IMR-90 (cell line): ENCODE results near the gene NATD1. TPM values are rescaled to one million over a fixed set of nuclear protein-coding genes. Genes with fewer than 3 reads are reported as not detected.

Experiments used
- ATAC-seq: fragments of 200-7000 bp; cut with Tn5 transposase; 2 replicates; pipeline ENCODE4 v1.9.1; 2020; ENCODE audit warnings: low read depth, mild to moderate bottlenecking, moderate library complexity
- BruUV-seq: library from RNA; stranded (reverse); fragments of 400-500 nt; replicated peaks from 2 replicates; lab custom pipeline; 2021; lab: Mats Ljungman, UMichigan
- CTCF ChIA-PET: fragments of 300-600 bp; formaldehyde crosslinking; extraction: SDS; loops from one replicate; lab custom pipeline; 2021; ENCODE audit warnings: antibody characterized with exemption; lab: Yijun Ruan, JAX
- POLR2A ChIA-PET: fragments of 300-600 bp; sonication (Branson Sonifier 250); formaldehyde crosslinking; loops from one replicate; lab custom pipeline; 2022; ENCODE audit warnings: antibody characterized with exemption; ENCODE audit not compliant: unreplicated experiment; lab: Charles Lee
- DNase-seq: peaks from one replicate; pipeline ENCODE4 v3.0.0; 2013
- H2AFZ ChIP-seq: replicated peaks from 2 replicates; pipeline ENCODE3; 2013; ENCODE audit warnings: low read length, mild to moderate bottlenecking; ENCODE audit not compliant: poor library complexity
- H2AK5ac ChIP-seq: 2 replicates; pipeline ENCODE4 v1.6.1; 2013; ENCODE audit warnings: low read depth, low read length, inconsistent platforms
- H2AK9ac ChIP-seq: replicated peaks from 2 replicates; pipeline ENCODE3; 2013; ENCODE audit warnings: mild to moderate bottlenecking, low read depth, low read length, moderate library complexity; ENCODE audit not compliant: poor library complexity
- H2BK120ac ChIP-seq: 2 replicates; pipeline ENCODE4 v1.6.1; 2013; ENCODE audit warnings: low read depth, low read length, inconsistent platforms
- H2BK15ac ChIP-seq: 3 replicates; pipeline ENCODE4 v1.6.1; 2013; ENCODE audit warnings: low read depth, low read length, inconsistent platforms
- H2BK20ac ChIP-seq: 2 replicates; pipeline ENCODE4 v1.6.1; 2013; ENCODE audit warnings: low read depth, mild to moderate bottlenecking, inconsistent platforms, low read length, moderate library complexity
- H2BK5ac ChIP-seq: 2 replicates; pipeline ENCODE4 v1.6.1; 2013; ENCODE audit warnings: mild to moderate bottlenecking, low read depth, low read length, inconsistent platforms; ENCODE audit not compliant: poor library complexity, severe bottlenecking
- H3K14ac ChIP-seq: replicated peaks from 2 replicates; pipeline ENCODE4 v1.6.1; 2013; ENCODE audit warnings: low read depth, low read length, inconsistent platforms
- H3K18ac ChIP-seq: 2 replicates; pipeline ENCODE4 v1.6.1; 2013; ENCODE audit warnings: low read depth, low read length, control low read depth
- H3K23ac ChIP-seq: 2 replicates; pipeline ENCODE4 v1.6.1; 2013; ENCODE audit warnings: low read depth, low read length, inconsistent platforms
- H3K27ac ChIP-seq: 2 replicates; pipeline ENCODE4 v1.5.1; 2013; ENCODE audit warnings: mild to moderate bottlenecking, control low read depth, low read length; ENCODE audit not compliant: insufficient read depth
- H3K27me3 ChIP-seq: 2 replicates; pipeline ENCODE4 v1.6.1; 2013; ENCODE audit warnings: low read length; ENCODE audit not compliant: control insufficient read depth, insufficient read depth
- H3K36me3 ChIP-seq: 2 replicates; pipeline ENCODE4 v1.6.1; 2013; ENCODE audit warnings: low read length, mixed read lengths; ENCODE audit not compliant: control insufficient read depth, insufficient read depth
- H3K4ac ChIP-seq: 2 replicates; pipeline ENCODE4 v1.6.1; 2013; ENCODE audit warnings: low read depth, low read length, inconsistent platforms
- H3K4me1 ChIP-seq: 2 replicates; pipeline ENCODE4 v1.6.1; 2013; ENCODE audit warnings: low read length, mixed read lengths; ENCODE audit not compliant: control insufficient read depth, insufficient read depth
- H3K4me2 ChIP-seq: 2 replicates; pipeline ENCODE4 v1.6.1; 2013; ENCODE audit warnings: low read depth, mild to moderate bottlenecking, control low read depth, low read length, moderate library complexity
- H3K4me3 ChIP-seq: 2 replicates; pipeline ENCODE4 v1.5.1; 2013; ENCODE audit warnings: low read depth, mild to moderate bottlenecking, control low read depth, low read length, moderate library complexity; ENCODE audit not compliant: insufficient read depth
- H3K56ac ChIP-seq: 2 replicates; pipeline ENCODE4 v1.6.1; 2013; ENCODE audit warnings: low read length, inconsistent platforms; ENCODE audit not compliant: insufficient read depth; ENCODE audit errors: extremely low read depth
- H3K79me1 ChIP-seq, 2 experiments: 2 replicates each; pipeline ENCODE4 v1.6.1; 2013; ENCODE audit warnings: low read length in 2 of 2, inconsistent platforms in 1 of 2, low read depth in 1 of 2
- H3K9ac ChIP-seq: 2 replicates; pipeline ENCODE4 v1.6.1; 2013; ENCODE audit warnings: low read depth, low read length, control low read depth
- H3K9me1 ChIP-seq: 2 replicates; pipeline ENCODE4 v1.6.1; 2013; ENCODE audit warnings: low read length, inconsistent platforms; ENCODE audit not compliant: insufficient read depth
- H3K9me3 ChIP-seq: 2 replicates; pipeline ENCODE4 v1.6.1; 2013; ENCODE audit warnings: low read length; ENCODE audit not compliant: control insufficient read depth, insufficient read depth
- H4K20me1 ChIP-seq: 2 replicates; pipeline ENCODE4 v1.6.1; 2013; ENCODE audit warnings: low read length, inconsistent platforms; ENCODE audit not compliant: insufficient read depth
- H4K5ac ChIP-seq: 2 replicates; pipeline ENCODE4 v1.6.1; 2013; ENCODE audit warnings: mild to moderate bottlenecking, low read depth, low read length, control low read depth
- H4K8ac ChIP-seq, 2 experiments: 2 replicates each; pipeline ENCODE4 v1.6.1; 2013; ENCODE audit warnings: low read depth in 2 of 2, low read length in 2 of 2, control low read depth in 1 of 2, inconsistent platforms in 1 of 2
- H4K91ac ChIP-seq: 2 replicates; pipeline ENCODE4 v1.6.1; 2013; ENCODE audit warnings: low read depth, low read length, inconsistent platforms; ENCODE audit not compliant: insufficient read depth
- CTCF ChIP-seq: conservative IDR thresholded peaks from 2 replicates; pipeline ENCODE4 v1.5.1; 2012; ENCODE audit warnings: mild to moderate bottlenecking, low read depth, low read length, improper control_type of control experiment
- MAFK ChIP-seq: IDR thresholded peaks from 2 replicates; pipeline ENCODE4 v1.6.1; 2012; ENCODE audit warnings: low read depth, low read length, improper control_type of control experiment
- WGBS, 2 experiments: methylation state at CpG; one replicate each; pipeline versions ENCODE4 v1.1.5 to v1.1.7; 2013; ENCODE audit warnings: missing lambda C conversion rate in 2 of 2; ENCODE audit not compliant: insufficient read length in 1 of 2; ENCODE audit errors: extremely low coverage in 2 of 2; 5-methylcytosine and 5-hydroxymethylcytosine counted together
- dilution Hi-C: fragments of 300-500 bp; cut with HindIII; formaldehyde crosslinking; loops from one replicate; pipeline ENCODE4 v1.14.3; 2018; ENCODE audit warnings: low sequenced_read_pairs; ENCODE audit not compliant: unreplicated experiment
- in situ Hi-C: fragments of 300-500 bp; cut with MboI; formaldehyde crosslinking; loops from 3 replicates; pipeline ENCODE4 v1.14.3; 2019; ENCODE audit warnings: low sequenced_read_pairs, inconsistent platforms, mixed read lengths
- intact Hi-C: fragments of 100-400 bp; cut with micrococcal nuclease; formaldehyde crosslinking; loops from 2 replicates; pipeline ENCODE4 v1.10.0; 2022
- polyA plus RNA-seq, 3 experiments: library from polyadenylated mRNA; depleted of rRNA; stranded (reverse); fragments of >200 nt; gene quantifications; 2 replicates each; pipeline ENCODE4 v1.2.3, GENCODE V29; 2012; ENCODE audit warnings: low replicate concordance in 1 of 3
- total RNA-seq: library from RNA; depleted of rRNA; stranded (reverse); fragments of >200 nt; gene quantifications from 2 replicates; pipeline ENCODE4 v1.2.3, GENCODE V29; 2012

Gene NATD1
- total and polyA plus RNA-seq, 2 of the 4 experiments (the other 2 are of a cell fraction): 0.90 to 4.3 TPM

- no peak overlapping the region for H4K8ac ChIP-seq
- no peak overlapping the region for H2BK20ac ChIP-seq
- no peak for DNase-seq
- H3K9me1 ChIP-seq: peaks cover 19% of the 10 kb centered on the region
- H3K18ac ChIP-seq: no peak overlapping the region
- no peak overlapping the region for H3K14ac ChIP-seq
- peaks cover 0 to 35% of the 10 kb centered on the region in 2 experiments; a peak in 2 of 4 replicates for H3K79me1 ChIP-seq
- no peak overlapping the region for H4K5ac ChIP-seq
- dilution Hi-C loops: no loop called here
- no peak overlapping the region for H3K4me2 ChIP-seq
- H3K4me3 ChIP-seq: no peak overlapping the region
- TF ChIP-seq MAFK (no peak), CTCF (no peak)
- H3K27me3 ChIP-seq: no peaks in the 10 kb centered on the region
- ChIA-PET CTCF (no interaction called here), POLR2A (no interaction called here)
- no peak overlapping the region for H3K23ac ChIP-seq
- no peaks in the 10 kb centered on the region for H3K9me3 ChIP-seq
- in situ Hi-C loops: no loop called here
- H3K27ac ChIP-seq: no peak overlapping the region
- H2BK120ac ChIP-seq: no peak overlapping the region
- no peak overlapping the region for H2BK5ac ChIP-seq
- H3K56ac ChIP-seq: no peak overlapping the region
- ATAC-seq: peak; percentile 25; the same call in 1 of the 2 replicates
- no peak overlapping the region for H2AK9ac ChIP-seq
- no peak overlapping the region for H2BK15ac ChIP-seq
- peaks cover 7% of the 10 kb centered on the region for H4K20me1 ChIP-seq
- no TSS peak for BruUV-seq
- H2AFZ ChIP-seq: no peak overlapping the region
- H3K4me1 ChIP-seq: peaks cover 9% of the 10 kb centered on the region; the same call in 1 of the 2 replicates
- intact Hi-C loops: no loop called here
- no CpG with 5 or more reads among the region's 2 CpGs for WGBS, 2 experiments
- no peak overlapping the region for H2AK5ac ChIP-seq
- H4K91ac ChIP-seq: no peak overlapping the region
- no peak overlapping the region for H3K4ac ChIP-seq
- peaks cover 13% of the 10 kb centered on the region for H3K36me3 ChIP-seq
- no peak overlapping the region for H3K9ac ChIP-seq
Observed at GRCh38 chr17:21191698-21192097, 61.5 kb downstream of the NATD1 start.
